Measurements from ENCODE around the gene RGS7. TPM values are rescaled to one million over a fixed set of nuclear protein-coding genes. Genes with fewer than 3 reads are reported as not detected.
"Not testable (repeated sequence)": the region's sequence is repeated elsewhere in the genome, so short reads cannot be mapped to it uniquely, and the experiment has no call there.

Gene RGS7
- total RNA-seq, 1 donor from 2014 or later, result 19.7 TPM

- no peak for DNase-seq
These were observed 584.9 kb downstream of the RGS7 start for GRCh38 chr1:240772131-240772530.

- no peak for DNase-seq
These were observed 585.6 kb downstream of the RGS7 start for GRCh38 chr1:240771450-240771849.

- no peak for DNase-seq
These were observed 588.0 kb downstream of the RGS7 start for GRCh38 chr1:240768979-240769378.

GRCh38 chr1:240766831-240767230, 590.2 kb downstream of the RGS7 start:
- DNase-seq, result no peak

- DNase-seq, result no peak
These were observed 591.2 kb downstream of the RGS7 start for GRCh38 chr1:240765732-240766363.

GRCh38 chr1:240763771-240764170, 593.2 kb downstream of the RGS7 start:
- DNase-seq, result no peak

GRCh38 chr1:240763095-240763494, 593.9 kb downstream of the RGS7 start:
- DNase-seq, result not testable (repeated sequence)

- not testable (repeated sequence) for DNase-seq
These were observed 594.5 kb downstream of the RGS7 start for GRCh38 chr1:240762471-240762987.

- DNase-seq, result not testable (repeated sequence)
These were observed 598.2 kb downstream of the RGS7 start for GRCh38 chr1:240758777-240759176.

GRCh38 chr1:240758296-240758695, 598.7 kb downstream of the RGS7 start:
- DNase-seq, result no peak

- DNase-seq, result no peak
These were observed 609.1 kb downstream of the RGS7 start for GRCh38 chr1:240747907-240748306.

GRCh38 chr1:240743705-240744104, 613.3 kb downstream of the RGS7 start:
- DNase-seq, result no peak

GRCh38 chr1:240739754-240740153, 617.3 kb downstream of the RGS7 start:
- no peak for DNase-seq

- DNase-seq, result no peak
These were observed 617.9 kb downstream of the RGS7 start for GRCh38 chr1:240739139-240739538.

GRCh38 chr1:240737766-240738265, 619.2 kb downstream of the RGS7 start:
- DNase-seq, result no peak

GRCh38 chr1:240737298-240737697, 619.7 kb downstream of the RGS7 start:
- no peak for DNase-seq

GRCh38 chr1:240734705-240735104, 622.3 kb downstream of the RGS7 start:
- DNase-seq, result not testable (repeated sequence)

GRCh38 chr1:240734001-240734400, 623.0 kb downstream of the RGS7 start:
- DNase-seq, result no peak

- no peak for DNase-seq
These were observed 624.6 kb downstream of the RGS7 start for GRCh38 chr1:240732390-240732789.

Small RNA genes lying within 50 kb of the gene (small RNA-seq; reads per million reads assigned to genes)
- gene MIR3123, result not detected

Other genes with a start within 250 kb of the RGS7 start
- gene FH, start 162.6 kb upstream of the RGS7 start, total RNA-seq, result 56.9 TPM
- 0.47 TPM for gene KMO, start 175.2 kb upstream of the RGS7 start, total RNA-seq

Measured in occipital lobe (tissue), 3 donors.